ENCODE results near the gene SAPCD2. TPM values are rescaled to one million over a fixed set of nuclear protein-coding genes. Genes with fewer than 3 reads are reported as not detected.
"Not testable (repeated sequence)": the region's sequence is repeated elsewhere in the genome, so short reads cannot be mapped to it uniquely, and the experiment has no call there.

SAPCD2 gene
- total RNA-seq, 1 donor from 2014 or later = 17.6 TPM

DNA sequence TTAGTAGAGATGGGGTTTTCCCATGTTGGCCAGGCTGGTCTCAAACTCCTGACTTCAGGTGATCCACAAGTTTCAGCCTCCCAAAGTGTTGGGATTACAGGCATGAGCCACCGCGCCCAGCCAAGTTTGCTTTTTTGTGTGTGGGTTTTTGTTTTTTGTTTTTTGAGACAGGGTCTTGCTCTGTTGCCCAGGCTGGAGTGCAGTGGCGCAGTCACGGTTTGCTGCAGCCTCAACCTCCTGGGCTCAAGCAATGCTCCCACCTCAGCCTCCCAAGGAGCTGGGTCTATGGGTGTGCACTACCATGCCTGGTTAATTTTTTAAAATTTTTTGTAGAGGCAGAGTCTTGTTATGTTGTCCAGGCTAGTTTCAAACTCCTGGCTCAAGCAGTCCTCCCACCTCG, 36.9 kb downstream of the SAPCD2 start:
- not testable (repeated sequence) for DNase-seq (ENCODE audit: low read depth, low spot score)

DNA sequence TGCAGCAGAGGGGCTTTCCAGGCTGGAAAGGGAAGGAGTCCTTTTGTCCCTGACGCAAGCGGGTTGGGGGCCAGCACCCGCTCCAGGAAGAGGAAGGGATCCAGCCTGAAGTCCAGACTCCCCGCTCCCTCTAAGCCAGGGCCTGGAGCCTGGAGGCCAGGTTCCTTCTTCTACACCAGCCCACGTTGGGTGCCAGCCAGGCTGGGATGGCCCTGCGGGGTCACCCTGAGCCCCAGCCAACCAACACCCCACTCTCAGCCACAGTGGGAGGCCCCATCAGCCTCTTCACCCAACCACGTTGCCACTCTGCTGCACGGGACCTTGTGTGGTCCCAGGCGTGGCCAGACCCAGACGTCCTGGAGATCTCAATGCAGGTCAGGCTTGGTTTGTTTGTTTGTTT, 37.5 kb downstream of the SAPCD2 start:
- no peak for DNase-seq (ENCODE audit: low read depth, low spot score)

DNA sequence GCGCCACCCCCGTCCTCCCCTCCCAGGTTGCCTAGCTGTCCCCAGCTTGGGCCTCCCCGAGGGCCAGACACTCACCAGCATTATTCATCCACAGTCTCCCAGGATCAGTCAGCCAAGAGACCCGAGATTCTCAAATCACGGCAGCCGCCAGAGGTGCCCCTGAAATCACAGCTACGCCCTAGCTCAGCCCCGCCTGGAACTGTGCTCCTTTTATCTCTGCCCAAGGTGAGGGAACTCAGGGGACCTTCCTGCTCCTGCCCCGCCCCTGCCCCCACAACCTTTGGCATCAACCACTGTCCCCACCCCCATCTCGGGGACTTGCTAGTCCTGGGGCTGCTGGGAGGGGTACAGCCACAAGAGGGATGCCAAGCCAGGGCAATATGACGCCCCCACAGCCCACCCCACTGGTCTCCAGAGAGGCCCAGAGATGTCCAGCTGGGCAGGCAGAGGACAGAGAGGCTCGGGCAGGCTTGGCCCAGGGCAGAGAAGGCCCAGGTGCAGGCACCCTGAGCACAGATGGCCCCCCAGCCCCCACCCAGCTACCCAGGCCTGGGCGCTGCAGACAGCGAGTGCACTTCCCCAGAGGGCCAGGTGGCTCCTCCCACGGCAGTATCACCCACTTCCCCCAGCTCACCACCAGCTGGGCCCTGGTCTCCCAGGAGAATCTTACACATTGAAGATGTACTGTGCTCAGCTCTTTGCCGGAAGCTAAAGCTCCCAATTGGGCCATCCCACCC, 38.3 kb downstream of the SAPCD2 start, which contains the start of gene FUT7:
TSS of gene FUT7 (minus strand) at position 185 of the 737 bp plus-strand sequence. CDS start at position 88, 97 bp downstream.
- no peak for DNase-seq (ENCODE audit: low read depth, low spot score)

DNA sequence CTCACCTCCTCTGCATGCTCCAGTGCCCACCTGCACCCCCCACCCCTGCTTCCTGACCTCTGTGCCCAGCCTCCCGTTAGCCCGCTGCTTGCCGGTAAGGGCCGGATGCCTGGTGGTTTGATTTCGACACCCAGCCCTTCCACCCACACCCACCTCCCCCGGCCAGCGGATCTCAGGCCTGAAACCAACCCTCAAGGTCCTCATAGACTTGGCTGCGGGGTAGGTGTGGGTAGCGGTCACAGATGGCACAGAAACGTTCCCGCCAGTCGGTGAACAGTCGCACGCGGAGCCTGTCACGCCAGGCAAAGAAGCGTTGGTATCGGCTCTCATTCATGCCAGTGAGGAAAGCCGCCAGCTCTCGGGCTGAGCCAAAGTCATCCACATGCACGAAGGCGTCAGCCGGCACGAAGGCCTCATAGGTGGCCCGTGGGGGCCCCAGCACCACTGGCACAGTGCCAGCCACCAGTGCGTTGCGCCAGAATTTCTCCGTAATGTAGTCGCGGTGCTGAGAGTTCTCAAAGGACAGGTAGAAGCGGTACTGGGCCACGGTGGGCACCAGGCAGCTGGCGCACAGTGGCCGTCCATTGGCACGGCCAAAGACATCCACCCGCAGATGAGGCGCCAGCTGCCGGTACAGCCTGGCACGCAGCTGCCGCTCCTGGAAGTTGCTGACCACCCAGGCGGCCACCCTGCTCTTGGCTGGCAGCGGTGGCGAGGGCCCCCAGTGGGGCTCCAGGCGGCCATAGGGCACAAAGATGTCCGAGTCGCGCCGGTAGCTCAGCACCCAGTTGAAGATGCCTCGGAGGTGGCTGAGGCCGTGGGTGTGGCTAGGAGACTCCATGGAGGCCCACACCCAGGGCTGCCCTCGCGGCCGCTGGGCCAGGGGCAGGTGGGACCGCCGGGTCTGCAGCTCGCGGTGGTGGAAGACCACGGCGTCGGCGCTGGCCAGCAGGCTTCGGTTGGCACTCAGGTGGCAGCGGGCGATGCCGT, 39.5 kb downstream of the SAPCD2 start:
- DNase-seq (ENCODE audit: low read depth, low spot score) = no peak

DNA sequence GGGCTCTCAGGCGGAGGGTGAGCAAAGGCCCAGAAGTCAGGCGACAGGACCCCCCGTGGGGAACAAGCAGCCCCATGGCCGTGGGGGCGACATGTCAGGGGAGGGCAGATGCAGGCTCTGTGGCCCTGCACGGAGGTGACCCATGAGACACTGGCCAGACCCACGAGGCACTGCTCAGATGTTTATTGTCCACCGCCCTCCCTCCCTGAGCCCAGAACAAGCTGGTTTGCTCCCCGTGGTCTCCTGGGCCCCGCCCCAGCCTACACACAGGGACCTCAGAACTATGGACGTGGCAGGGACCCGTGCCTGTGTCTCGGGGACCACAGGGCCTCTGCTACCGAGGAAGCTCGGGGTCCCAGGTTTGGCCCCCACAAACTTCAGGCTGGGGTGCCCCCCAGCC, 40.4 kb downstream of the SAPCD2 start:
- DNase-seq (ENCODE audit: low read depth, low spot score) = no peak

DNA sequence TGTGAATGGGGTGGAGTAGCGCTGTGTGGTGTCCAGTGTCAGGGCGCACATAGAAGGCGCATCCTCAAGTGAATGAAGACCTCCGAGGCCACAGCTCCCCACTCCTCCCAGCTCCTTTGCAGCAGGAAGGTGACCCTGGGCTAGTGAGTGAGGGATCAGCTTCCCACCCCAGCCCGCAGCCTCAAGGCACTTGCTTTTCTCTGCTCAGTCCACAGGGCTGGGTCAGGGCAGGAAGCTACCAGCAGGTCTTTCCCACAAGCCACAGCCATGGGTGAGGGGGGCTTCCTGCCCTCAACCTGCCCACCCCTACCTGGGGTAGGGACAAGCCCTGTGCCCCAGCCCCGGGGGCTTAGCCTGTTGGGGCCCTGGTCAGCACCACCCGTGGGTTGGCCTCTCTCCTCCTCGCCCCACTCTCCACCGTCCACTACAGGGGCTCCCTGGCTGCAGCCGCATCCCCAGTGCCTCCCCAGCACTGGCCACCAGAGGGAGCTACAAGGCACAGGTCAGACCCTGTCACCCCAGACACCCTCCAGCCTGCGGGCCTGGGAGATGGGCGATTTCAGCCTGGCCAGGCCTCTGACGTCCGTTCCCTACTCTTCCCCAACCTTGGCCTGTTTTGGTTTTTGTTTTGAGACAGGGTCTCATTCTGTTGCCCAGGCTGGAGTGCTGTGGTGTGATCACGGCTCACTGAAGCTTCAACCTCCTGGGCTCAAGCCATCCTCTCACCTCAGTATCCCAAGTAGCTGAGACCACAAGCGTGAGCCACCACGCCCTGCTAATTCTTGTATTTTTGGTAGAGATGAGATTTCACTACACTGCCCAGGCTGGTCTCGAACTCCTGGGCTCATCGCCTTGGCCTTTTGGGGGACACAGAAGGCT, 41.1 kb downstream of the SAPCD2 start:
- no peak for DNase-seq (ENCODE audit: low read depth, low spot score)

DNA sequence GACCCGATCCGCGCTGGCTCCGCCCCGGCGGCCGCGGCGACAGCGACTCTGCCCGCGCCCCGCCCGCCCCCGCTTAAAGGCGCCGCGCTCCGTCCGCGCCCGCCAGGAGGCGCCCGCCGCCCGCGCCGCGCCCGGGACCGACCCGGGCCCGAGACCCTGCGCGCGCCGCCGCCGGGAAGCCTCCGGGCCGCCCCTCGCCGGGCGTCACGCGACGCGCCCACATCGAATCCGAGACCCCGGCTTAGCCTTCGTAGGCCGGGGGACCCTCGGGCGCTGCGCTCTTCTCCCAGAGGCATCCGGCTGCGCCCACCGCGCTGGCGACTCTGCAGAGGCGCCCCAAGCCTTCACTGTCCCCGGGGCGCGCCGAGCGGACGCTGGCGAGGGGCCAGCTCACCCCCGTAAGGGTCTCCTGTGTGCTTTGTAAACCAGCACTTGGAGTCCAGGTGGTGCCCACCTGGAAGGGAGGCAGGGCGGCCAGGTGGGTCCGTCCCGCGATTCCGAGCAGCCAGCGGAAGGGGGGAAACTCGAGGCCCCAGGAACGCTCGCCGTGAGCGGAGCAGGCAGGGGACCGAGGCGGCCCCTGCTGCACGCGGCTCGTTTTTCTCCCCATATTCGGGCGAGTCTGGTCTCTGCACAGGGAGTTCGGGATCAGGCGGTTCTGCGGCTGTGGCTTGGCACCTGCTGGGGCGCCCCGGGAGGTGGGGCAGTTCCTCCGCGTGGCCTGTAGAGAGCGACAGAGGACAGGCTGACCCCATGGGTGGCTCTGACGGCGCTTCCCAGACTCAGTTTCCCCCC, 41.9 kb downstream of the SAPCD2 start:
- DNase-seq (ENCODE audit: low read depth, low spot score) = no peak

DNA sequence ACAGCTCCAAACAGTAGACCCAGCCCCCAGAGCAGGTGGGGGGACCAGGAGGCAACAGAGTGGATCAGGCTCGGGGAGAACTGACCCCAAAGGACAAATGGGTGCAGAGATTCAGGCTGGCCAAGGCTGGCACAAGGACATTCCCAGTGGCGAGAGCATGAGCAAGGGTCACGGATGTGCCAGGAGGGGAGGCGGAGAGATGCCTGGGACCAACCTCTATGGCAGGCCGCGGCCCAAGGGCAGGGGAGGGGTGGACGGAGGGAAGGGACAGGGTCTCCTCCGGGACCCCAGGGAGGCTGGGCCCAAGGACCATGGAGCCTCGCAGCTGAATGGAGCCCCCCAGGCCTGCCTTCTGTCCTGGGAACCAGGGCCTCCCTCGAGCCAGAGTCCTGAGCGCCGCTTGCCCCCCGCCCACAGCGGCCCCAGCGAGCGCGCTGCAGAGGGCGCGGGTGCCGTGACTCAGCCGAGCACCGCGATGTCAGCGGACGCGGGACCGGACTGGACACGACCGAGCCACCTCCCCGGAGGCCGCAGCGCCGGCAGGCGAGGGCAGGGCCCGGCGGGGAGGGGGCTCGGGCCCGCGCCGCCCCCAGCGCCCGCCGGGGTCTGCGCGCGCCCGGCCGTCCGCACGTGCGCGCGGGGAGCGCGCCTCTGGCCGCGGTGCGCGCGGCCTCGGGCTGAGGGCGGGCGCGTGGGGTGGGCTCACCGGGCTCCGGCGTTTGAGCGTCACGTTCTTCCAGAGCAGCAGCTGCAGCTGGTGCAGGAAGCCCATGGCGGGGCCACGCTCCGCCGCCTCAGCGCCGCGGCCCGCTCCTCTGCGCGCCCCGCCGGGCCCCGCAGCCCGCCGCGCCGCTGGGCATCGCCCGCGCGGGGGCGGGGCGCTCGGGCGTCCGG, 42.7 kb downstream of the SAPCD2 start, which contains the start of gene ABCA2:
TSS of gene ABCA2 (minus strand) at position 869 of the 894 bp plus-strand sequence. CDS start at position 772, 97 bp downstream.
- DNase-seq (ENCODE audit: low read depth, low spot score) = no peak

DNA sequence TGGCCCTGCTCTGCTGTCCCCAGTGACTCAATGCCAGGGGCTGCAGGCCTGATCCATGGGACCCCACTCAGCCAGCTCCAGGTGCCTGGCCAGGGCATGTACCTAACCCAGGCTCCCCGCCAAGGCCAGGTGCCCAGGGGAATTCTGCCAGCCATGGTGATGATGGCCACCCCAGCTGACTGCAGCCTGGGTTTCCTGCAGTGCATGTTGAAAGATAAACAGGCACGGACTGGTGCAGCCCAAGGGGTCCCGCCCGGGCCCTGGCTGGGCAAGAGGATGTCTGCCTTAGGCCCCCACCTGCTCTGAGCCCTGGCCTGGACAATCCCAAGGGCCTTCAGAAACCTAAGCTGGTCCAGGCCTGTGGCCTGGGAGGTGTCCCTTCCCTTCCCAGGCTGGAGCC, 43.5 kb downstream of the SAPCD2 start:
- DNase-seq (ENCODE audit: low read depth, low spot score) = no peak

DNA sequence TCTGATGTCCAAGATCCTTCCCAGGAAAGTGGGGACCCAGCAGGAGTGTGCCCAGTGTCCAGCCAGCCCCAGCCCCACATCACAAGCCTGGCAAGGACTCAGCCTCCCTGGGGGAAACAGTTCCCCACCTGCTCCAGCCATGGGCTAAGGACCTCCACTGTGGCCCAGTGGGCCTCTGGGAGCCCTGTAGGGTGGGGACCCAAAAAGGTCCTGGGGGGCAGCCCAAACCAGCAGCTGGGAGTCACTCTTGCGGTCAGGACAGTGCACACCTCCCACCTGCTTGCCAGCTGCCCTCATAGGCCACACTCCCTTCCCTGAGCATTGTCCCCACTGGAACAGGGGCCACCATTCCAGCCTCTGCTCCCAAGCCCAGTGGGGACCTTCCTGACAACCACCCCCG, 44.0 kb downstream of the SAPCD2 start:
- no peak for DNase-seq (ENCODE audit: low read depth, low spot score)

DNA sequence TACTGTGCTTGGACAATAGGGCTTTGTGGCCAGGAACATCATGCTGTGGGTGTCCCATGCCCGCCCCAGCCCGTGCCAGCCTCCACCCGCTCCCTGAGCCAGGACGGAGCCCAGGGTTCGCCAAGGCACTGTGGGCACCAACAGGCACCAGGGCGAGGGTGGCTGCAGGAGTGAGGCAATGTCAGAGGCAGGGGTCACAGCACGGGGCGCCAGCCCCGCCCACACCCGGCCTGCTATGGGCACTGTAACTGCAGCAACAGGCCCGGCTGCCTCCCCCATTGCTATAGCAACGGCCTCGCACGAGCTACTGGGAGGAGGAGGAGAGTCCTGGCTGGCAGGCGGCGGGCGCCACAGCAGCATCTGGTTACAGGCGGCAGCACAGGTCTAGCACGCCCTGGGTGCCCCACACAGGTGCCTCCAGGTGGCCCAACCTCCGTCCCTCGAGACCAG, 44.8 kb downstream of the SAPCD2 start:
- DNase-seq (ENCODE audit: low read depth, low spot score) = no peak

DNA sequence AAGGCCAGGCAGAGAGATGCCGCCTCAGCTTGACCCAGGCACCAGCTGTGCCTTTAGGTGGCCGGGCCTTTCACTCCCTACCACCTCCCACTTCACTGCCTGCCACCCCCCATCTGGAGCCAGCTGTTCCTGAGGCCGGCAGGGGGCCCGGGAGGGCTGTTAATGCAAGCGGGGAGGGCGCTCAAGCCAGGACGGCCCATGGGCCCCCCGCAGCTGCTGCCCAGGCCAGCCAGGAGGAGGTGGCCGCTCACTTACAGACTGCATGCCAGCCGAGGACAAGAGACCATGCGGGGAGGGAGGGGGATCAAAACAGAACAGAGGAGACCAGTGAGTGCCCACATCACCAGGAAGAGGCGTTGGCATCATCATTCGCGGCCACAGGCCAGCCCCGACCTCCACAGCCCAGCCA, 46.8 kb downstream of the SAPCD2 start:
- no peak for DNase-seq (ENCODE audit: low read depth, low spot score)

DNA sequence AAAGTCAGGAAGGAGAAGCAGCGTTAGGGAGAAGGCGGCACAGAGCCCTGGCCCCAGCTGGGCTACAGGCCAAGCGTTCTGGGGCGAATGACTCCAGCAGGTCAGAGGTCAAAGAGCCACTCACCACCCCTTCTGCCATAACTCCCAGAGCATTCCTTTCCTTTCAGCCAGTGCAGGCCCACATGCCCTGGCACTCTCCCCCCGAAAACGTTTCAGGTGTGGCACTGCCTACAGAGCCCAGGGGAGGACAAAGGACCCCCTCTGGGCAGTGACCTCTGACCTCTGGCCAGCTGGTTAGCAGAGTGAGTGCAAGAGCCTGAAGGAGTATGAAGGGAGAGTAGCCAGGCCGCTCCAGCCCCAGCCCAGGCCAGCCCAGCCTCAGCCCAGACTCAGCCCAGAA, 47.2 kb downstream of the SAPCD2 start:
- no peak for DNase-seq (ENCODE audit: low read depth, low spot score)

DNA sequence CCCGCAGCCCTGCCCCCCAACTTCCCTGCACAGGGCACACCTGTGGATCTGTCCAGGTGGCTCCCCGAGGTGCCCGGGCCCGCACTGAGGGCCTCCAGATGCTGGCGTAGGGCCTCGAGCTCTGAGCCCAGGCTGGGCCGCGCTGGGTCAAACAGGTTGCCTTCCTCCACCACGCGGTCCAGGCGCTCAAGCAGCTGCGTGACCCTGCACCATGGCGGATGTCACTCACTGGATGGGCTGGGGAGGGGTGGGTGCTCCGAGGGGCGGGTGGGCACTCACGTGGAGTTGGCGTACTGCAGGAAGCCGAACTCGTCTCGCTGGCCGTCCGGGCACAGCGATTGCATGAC, 47.7 kb downstream of the SAPCD2 start:
- no peak for DNase-seq (ENCODE audit: low read depth, low spot score)

DNA sequence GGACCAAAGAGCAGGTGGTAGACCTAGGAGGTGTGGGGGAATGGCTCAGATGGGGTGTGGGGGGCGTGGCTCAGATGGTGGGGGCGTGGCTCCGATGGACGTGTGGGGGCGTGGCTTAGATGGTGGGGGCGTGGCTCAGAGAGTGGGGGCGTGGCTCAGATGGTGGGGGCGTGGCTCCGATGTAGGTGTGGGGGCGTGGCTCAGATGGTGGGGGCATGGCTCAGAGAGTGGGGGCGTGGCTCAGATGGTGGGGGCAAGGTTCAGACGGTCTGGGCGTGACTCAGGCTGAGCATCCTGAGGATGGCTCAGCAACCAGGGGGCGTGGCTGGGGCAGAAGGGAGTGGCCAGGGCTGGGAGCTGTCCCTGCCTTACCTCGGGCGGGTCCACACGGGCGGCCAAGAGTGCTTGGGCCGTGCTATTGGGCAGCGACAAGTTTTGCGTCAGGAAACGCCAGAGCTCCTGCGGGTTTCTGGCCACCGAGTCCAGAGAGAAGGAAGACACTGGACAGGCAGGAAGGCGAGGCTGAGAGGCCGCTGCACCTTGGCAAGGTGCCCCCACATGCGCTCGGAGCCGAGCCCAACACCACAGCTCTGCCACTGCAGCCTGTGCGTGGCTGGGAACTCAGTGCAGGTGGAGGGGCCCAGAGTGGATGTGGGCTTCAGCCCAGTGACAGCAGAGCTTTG, 48.2 kb downstream of the SAPCD2 start:
- DNase-seq (ENCODE audit: low read depth, low spot score) = no peak

DNA sequence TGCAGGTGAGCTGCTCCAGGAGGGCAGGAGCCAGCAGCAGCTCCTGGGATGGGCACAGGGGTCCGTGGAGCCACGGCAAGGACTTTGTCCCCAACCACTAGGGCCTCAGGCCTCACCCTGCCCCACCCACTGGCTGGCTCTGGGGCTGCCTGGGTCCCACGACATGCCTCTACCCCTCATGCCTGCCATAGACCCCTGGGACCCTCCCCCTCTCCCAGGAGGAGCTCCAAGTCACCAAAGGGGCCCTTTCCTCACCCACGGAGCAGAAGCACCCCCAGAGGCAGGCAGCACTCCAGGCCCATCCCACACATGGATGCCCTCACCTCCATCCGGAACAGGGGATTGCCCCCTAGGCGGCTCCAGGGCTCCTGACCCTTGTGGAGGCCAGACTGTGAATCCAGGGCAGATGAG, 48.8 kb downstream of the SAPCD2 start:
- no peak for DNase-seq (ENCODE audit: low read depth, low spot score)

DNA sequence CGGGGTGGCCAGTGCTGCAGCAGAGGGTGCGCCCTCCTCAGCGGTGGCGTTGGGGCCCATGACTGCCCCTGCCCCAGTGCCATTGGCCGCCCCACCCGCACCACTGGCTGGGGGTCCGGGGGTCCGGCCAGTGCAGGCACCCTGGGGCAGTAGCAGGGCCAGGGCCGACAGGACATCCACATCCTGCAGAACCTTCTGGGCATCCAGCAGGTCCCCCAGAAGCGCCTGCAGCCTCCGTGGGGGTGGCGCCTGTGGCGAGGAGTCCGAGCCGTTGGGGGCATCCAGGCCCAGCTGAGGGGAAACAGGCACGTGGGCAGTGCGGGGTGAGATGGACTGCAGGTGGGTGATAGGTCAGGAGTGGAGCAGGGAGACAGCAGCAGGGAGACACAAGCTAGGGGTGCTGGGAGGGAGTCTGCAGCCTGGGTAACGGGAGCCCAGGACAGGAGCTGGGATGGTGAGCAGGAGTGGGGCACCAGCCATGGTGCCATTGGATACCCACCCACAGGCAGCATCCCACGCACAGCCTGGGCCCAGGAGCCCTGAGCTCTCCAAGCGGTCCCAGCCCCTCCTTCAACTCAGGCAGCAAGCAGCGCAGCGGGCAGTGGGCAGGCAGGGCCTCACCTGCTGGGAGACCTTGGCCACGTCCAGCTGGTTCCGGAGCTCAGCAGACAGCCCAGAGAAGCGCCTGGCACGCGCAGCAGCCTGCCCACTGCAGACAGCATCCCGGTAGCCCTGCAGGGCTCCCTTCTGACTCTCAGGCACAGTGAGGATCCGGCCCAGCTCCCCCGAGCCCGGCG, 49.4 kb downstream of the SAPCD2 start:
- no peak for DNase-seq (ENCODE audit: low read depth, low spot score)
